PC-9 (cell line): Measurements from ENCODE around the gene RNF19B.

Source experiments
- EZH2 ChIP-seq: fragments of 200-600 bp; sonication (generic); IDR thresholded peaks from 2 replicates; pipeline ENCODE4 v1.8.0; 2017; ENCODE audit warnings: antibody characterized with exemption, low read depth
- TF ChIP-seq, protein P1 (sequence below): fragments of 200-600 bp; sonication (generic); conservative IDR thresholded peaks from 2 replicates; pipeline ENCODE4 v1.6.1; 2017; ENCODE audit warnings: mixed run types, antibody characterized with exemption, mild to moderate bottlenecking, moderate library complexity

DNA sequence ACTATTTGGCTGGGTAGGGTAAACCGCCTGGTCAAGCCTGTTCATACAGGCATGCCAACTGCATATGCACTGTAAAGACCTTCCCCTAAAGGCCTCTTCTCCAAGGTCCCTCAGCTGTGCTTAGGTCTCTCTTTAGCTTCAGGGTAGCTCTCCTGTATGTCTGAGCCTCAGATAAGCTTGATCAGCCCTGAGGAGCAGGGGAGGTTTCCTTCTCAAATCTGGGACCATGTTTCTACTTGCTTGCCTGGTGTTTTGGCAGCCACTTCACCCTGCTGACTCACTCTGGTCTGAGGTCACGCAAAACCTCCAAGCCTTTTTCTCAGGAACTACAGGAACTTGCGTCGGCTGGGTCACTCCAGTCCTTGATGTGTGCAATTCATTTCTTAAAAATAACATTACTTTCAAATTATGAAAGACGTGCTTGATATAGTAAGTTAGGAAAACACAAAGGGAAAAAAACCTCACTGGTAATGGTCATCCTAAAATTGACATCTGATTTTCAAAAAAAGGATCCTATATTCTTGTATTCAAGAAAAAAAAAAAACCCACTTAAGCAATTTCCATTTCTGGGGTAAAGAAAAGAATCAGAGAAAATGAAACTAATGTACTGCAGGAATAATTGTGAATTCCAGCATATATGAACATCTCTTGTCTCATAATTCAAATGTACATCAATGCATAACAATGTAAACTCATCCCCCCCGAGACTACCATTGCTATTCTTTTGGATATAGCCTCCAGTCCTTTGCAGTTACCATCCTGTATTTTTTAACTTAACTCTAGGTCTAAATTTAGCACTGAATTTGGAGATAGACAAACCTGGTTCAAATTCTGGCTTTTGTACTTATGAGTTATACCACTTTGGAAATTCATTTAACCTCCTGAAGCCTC is 24.8 kb upstream of the RNF19B start:
- TF ChIP-seq, protein P1, sequence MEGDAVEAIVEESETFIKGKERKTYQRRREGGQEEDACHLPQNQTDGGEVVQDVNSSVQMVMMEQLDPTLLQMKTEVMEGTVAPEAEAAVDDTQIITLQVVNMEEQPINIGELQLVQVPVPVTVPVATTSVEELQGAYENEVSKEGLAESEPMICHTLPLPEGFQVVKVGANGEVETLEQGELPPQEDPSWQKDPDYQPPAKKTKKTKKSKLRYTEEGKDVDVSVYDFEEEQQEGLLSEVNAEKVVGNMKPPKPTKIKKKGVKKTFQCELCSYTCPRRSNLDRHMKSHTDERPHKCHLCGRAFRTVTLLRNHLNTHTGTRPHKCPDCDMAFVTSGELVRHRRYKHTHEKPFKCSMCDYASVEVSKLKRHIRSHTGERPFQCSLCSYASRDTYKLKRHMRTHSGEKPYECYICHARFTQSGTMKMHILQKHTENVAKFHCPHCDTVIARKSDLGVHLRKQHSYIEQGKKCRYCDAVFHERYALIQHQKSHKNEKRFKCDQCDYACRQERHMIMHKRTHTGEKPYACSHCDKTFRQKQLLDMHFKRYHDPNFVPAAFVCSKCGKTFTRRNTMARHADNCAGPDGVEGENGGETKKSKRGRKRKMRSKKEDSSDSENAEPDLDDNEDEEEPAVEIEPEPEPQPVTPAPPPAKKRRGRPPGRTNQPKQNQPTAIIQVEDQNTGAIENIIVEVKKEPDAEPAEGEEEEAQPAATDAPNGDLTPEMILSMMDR = no peak
- no peak for TF ChIP-seq EZH2
